Fibroblast of skin of left quadriceps (primary cell): ENCODE measurements around the gene PPP2R3A.

Source experiments
- DNase-seq, 2 experiments: peaks; one replicate each; pipeline ENCODE4 v3.0.0-alpha.2; 2013; ENCODE audit warnings: low read depth in 2 of 2

PPP2R3A gene

DNA sequence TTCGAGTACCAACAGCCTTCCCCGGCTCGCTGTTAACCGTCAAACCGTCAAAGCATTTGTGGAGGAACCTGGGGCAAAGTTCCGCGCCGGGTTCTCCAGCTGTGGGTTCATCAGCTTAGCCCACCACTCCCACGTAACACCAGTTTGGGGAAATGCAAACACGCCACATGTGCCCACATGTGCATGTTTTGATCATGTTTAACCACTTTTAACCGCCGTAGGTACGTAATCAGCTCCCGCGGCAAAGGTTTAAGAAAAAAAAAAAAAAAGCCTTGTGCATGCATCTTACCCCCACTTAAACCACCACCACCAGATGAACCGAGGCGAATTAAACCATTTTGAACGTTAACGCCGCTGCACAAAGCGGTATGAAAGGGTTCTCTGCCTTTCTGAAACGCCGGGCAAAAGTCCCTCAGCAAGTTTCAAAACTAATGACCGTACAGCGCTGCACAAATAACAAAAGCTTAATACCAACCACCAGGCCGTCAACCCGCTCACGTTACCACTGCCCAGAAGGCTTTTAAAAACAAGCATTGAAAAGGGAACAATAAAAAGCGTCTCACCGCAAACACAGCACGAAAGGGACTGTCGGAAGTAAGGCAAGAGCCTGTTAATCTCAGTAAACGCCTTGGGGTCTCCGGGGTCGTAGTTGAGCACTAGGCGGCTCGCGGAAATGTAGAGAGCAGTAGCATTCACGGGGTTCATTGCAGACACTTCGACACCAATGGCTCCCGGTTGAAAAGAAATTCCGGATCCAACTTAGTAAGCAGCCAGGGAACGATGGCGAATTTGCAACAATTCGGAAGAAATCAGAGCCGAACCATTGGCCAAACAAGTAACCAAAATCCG, 229.1 kb downstream of the PPP2R3A start:
- no peak for DNase-seq

GRCh38 chr3:136195258-136196063, 229.9 kb downstream of the PPP2R3A start:
- DNase-seq = peak; percentile 44 to 45

GRCh38 chr3:136196064-136196400, 230.5 kb downstream of the PPP2R3A start, which contains the start of gene MSL2:
TSS of gene MSL2 (minus strand) at chr3:136196335. CDS start at chr3:136195113, 1,222 bp downstream.
- no peak for DNase-seq

DNA sequence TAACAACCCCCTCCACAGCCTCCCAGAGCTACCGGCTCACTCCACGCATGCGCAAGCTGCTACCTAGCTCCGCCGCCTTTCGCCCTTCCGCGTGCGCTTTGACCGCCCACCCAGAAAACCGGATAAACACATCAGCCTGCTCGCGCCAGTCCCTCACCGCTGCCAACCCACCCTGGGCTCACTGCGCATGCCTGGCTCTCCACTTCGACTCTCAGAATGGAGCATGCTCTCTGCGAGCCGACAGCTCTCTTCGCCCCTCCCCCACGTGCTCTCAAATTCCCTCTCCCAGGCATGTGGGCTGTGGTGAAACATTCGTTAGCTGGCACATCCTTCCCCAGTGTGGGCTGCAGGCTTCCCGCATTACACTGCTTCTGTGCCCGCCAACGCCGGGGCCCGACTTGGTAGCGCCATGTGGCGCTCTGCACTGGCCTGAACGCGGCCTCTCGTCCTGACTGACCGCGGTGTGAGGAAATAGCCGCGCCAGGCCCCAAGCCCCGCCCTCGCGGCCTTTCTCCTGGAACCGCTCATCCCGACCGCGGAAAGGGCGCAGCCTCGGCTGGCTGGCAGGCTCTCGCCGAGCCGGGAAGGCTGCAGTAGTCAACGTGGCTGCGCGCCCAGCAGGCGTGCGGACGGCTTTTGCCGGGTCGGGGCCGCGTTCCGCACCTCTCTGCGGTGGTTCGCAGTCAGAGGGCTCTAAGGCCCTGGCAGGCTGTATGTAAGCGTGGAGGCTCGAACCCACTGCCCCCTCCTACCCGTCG, 231.1 kb downstream of the PPP2R3A start:
- peak; percentile 100 for DNase-seq

DNA sequence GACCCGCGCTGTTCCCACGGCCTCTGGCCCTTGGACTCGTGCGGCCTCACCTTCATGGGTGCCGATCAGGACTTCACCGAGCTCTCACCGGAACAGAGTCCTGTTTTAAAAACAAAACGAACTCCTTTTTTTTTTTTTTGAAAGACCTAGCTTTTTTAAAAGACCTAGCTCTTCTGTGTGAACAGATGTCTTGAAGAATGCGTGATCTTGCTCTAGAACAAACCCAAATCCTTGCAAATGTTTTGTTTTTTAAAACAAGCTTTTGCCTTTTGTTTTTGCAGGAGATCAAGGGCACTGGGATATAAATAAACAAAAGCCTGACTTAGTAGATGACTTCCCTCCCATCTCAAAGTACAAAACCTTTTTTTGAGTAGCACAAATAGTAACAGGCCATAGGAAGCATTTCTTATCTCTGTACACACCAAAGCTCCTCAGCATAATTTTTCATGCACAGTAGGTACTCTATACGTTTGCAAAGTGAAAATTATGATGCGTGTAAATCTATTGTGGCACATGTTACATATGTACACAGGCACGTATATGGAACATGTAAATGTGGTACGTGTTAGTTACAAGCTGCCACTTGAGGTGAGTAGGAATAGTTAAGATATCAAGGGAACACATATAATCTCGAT, 231.7 kb downstream of the PPP2R3A start:
- no peak for DNase-seq
